ENCODE measurements around the gene RFESD. TPM values are rescaled to one million over a fixed set of nuclear protein-coding genes. Genes with fewer than 3 reads are reported as not detected.
A peak's percentile ranks its signal among the peaks of the same experiment; 100 is the strongest.

The RFESD gene
- total and polyA plus RNA-seq, 2 of the 13 experiments (the other 11 are each of a cell fraction or from before 2014, with no cell fraction given): 1.1 to 2.2 TPM

DNA sequence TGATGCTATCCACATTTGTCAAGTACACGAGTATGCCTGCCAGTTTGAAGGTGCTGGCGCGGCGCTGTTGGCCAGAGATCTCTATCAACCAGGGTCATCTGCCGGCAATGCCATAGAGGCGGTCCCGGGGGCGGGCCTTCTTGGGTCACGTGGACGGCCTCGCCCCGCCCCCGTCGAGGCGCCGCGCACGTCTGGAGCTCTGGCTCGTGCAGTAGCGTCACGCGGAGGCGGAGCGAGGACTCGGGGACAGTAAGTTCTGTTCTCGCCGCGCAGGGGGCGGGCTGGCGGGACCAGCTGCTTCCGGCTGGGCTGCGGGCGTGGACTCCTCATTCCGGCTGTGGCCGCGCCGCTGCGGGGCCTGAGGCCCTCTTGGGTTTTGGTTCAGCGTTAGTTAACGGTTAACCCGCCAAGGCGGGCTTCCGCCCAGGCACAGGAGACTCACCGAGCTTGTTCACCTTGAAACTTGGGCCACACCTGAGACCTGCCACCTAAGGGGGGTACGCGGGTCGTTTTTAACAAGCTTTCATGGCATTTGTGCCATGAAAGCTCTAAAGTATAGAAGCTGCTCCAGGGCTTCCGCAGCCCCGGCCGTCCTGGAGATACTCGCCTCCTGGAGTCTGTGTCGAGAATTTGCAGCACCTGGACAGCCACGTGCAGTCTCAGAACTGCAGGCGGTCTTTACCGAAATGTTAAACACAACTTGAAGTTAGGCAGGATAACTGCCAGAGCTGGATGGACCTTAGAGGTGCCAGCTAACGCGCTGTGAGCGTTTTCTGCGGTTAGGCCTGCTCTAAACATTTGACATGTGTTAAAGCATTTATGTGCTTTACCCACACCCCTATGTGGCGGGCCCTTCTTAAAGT is at the start of gene RFESD (continued):
- TF ChIP-seq ZNF234 (CRISPR knock-in tag; conservative IDR thresholded peaks at IDR 0.05): no peak
- TF ChIP-seq ZNF839 (CRISPR knock-in tag; IDR thresholded peaks at IDR 0.05; ENCODE audit: borderline replicate concordance): no peak
- peak; percentile 81; the same call in 1 of the 2 replicates for TF ChIP-seq RXRA (CRISPR knock-in tag; IDR thresholded peaks at IDR 0.05)
- no peak for TF ChIP-seq ZNF703 (CRISPR knock-in tag; IDR thresholded peaks at IDR 0.05; ENCODE audit: borderline replicate concordance)
- no peak for TF ChIP-seq KDM1A (CRISPR knock-in tag; IDR thresholded peaks at IDR 0.05)
- no peak for TF ChIP-seq ZNF850 (CRISPR knock-in tag; conservative IDR thresholded peaks at IDR 0.05)
- TF ChIP-seq CBFB (CRISPR knock-in tag; IDR thresholded peaks at IDR 0.05): peak; percentile 79; the same call in 1 of the 2 replicates
- TF ChIP-seq RBFOX2 (IDR thresholded peaks at IDR 0.05; ENCODE audit: low read depth, low read length): peak; percentile 80
- TF ChIP-seq, protein P1, sequence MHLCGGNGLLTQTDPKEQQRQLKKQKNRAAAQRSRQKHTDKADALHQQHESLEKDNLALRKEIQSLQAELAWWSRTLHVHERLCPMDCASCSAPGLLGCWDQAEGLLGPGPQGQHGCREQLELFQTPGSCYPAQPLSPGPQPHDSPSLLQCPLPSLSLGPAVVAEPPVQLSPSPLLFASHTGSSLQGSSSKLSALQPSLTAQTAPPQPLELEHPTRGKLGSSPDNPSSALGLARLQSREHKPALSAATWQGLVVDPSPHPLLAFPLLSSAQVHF (CRISPR knock-in tag; IDR thresholded peaks at IDR 0.05): 0 out of 2 replicates have a peak, but pooled peaks have one; percentile 51
- no peak for TF ChIP-seq CEBPB (IDR thresholded peaks at IDR 0.05; ENCODE audit: borderline replicate concordance, low read depth, low read length)
- no peak for TF ChIP-seq RCOR2 (CRISPR knock-in tag; IDR thresholded peaks at IDR 0.05)
- peak in 1 of 2 experiments; percentile 58; a peak in 2 of 4 replicates for TF ChIP-seq ATF4 (CRISPR knock-in tag; IDR thresholded peaks at IDR 0.05)
- TF ChIP-seq, protein P2, sequence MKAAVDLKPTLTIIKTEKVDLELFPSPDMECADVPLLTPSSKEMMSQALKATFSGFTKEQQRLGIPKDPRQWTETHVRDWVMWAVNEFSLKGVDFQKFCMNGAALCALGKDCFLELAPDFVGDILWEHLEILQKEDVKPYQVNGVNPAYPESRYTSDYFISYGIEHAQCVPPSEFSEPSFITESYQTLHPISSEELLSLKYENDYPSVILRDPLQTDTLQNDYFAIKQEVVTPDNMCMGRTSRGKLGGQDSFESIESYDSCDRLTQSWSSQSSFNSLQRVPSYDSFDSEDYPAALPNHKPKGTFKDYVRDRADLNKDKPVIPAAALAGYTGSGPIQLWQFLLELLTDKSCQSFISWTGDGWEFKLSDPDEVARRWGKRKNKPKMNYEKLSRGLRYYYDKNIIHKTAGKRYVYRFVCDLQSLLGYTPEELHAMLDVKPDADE (CRISPR knock-in tag; IDR thresholded peaks at IDR 0.05): no peak
- peak; percentile 57; the same call in 1 of the 2 replicates for TF ChIP-seq DR1 (CRISPR knock-in tag; IDR thresholded peaks at IDR 0.05)
- TF ChIP-seq, protein P3, sequence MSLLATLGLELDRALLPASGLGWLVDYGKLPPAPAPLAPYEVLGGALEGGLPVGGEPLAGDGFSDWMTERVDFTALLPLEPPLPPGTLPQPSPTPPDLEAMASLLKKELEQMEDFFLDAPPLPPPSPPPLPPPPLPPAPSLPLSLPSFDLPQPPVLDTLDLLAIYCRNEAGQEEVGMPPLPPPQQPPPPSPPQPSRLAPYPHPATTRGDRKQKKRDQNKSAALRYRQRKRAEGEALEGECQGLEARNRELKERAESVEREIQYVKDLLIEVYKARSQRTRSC (CRISPR knock-in tag; IDR thresholded peaks at IDR 0.05; ENCODE audit: low read depth): no peak; the same call in 1 of the 2 replicates
- TF ChIP-seq STAG1 (CRISPR knock-in tag; IDR thresholded peaks at IDR 0.05): peak; percentile 26; the same call in 1 of the 2 replicates
- peak; percentile 92 for TF ChIP-seq ELF3 (CRISPR knock-in tag; IDR thresholded peaks at IDR 0.05)
- TF ChIP-seq SP2 (CRISPR knock-in tag; IDR thresholded peaks at IDR 0.05): peak; percentile 74
- TF ChIP-seq ZFP90 (CRISPR knock-in tag; IDR thresholded peaks at IDR 0.05; ENCODE audit: borderline replicate concordance): no peak; the same call in 1 of the 2 replicates
- TF ChIP-seq, protein P4, sequence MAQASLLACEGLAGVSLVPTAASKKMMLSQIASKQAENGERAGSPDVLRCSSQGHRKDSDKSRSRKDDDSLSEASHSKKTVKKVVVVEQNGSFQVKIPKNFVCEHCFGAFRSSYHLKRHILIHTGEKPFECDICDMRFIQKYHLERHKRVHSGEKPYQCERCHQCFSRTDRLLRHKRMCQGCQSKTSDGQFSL (CRISPR knock-in tag; IDR thresholded peaks at IDR 0.05): no peak
